Tibial nerve (tissue), 4 donors: ENCODE data around the gene GPC3. TPM values are rescaled to one million over a fixed set of nuclear protein-coding genes. Genes with fewer than 3 reads are reported as not detected.

Experiments
- DNase-seq, 2 donors: peaks; one replicate each; pipeline ENCODE4 v3.0.0-alpha.2; 2019; ENCODE audit warnings: low spot score in 2 of 2
- H3K27ac ChIP-seq, 4 donors: fragments of 200-600 bp; sonication (generic) in 3 of 4; one replicate each; pipeline ENCODE4 v1.5.1; 2017 to 2019; ENCODE audit warnings: mild to moderate bottlenecking in 1 of 4
- H3K27me3 ChIP-seq, 2 donors: fragments of 200-600 bp; sonication (generic) in 1 of 2; one replicate each; pipeline versions ENCODE4 v1.5.1 to v1.6.0; 2017 to 2019
- H3K36me3 ChIP-seq, 3 donors: fragments of 200-600 bp; sonication (generic); one replicate each; pipeline ENCODE4 v1.5.1; 2018 to 2019
- H3K4me1 ChIP-seq, 4 donors: fragments of 200-600 bp; sonication (generic) in 3 of 4; one replicate each; pipeline ENCODE4 v1.5.1; 2017 to 2019
- H3K4me3 ChIP-seq, 4 donors: fragments of 200-600 bp; sonication (generic) in 3 of 4; one replicate each; pipeline ENCODE4 v1.5.1; 2017 to 2019; ENCODE audit warnings: mild to moderate bottlenecking in 1 of 4, moderate library complexity in 1 of 4
- H3K9me3 ChIP-seq, 4 donors: fragments of 200-600 bp; sonication (generic) in 3 of 4; one replicate each; pipeline ENCODE4 v1.5.1; 2017 to 2019
- EP300 ChIP-seq, 2 donors: sonication (generic); formaldehyde crosslinking; IDR thresholded peaks; one replicate each; pipeline ENCODE4 v1.6.1; 2017; ENCODE audit warnings: antibody characterized with exemption in 2 of 2, mild to moderate bottlenecking in 1 of 2
- POLR2A ChIP-seq, 2 donors: fragments of 450-650 bp; IDR thresholded peaks; one replicate each; pipeline ENCODE4 v1.6.1; 2017; ENCODE audit warnings: antibody characterized with exemption in 2 of 2, mild to moderate bottlenecking in 2 of 2, moderate library complexity in 2 of 2
- WGBS, 2 donors: methylation state at CpG; one replicate each; pipeline ENCODE4 v1.1.5; 2018; 5-methylcytosine and 5-hydroxymethylcytosine counted together
- total RNA-seq, 4 donors: library from RNA; depleted of rRNA; stranded (reverse); fragments of >200 nt; gene quantifications; one replicate each; pipeline ENCODE4 v1.1.0, GENCODE V29; 2016
- TF ChIP-seq, protein P1 (sequence below), 5 experiments: fragments of 200-600 bp in 3 of 5; fragments of 450-650 bp in 2 of 5; sonication (generic) in 3 of 5; IDR thresholded peaks; one replicate each; pipeline ENCODE4 v1.5.1; 2016 to 2019; ENCODE audit warnings: antibody characterized with exemption in 5 of 5, mild to moderate bottlenecking in 3 of 5, moderate library complexity in 2 of 5

GPC3 gene
- total RNA-seq, 4 donors from 2014 or later = 60.5 to 116 (median 72.8) TPM

GRCh38 chrX:133523526-133523925, 461.9 kb downstream of the GPC3 start:
- 80 to 91% methylated on average over 7 of the region's 7 CpGs for WGBS, 2 donors
- no peak for DNase-seq
- no peak overlapping the region for H3K4me3 ChIP-seq
- H3K36me3 ChIP-seq = no peaks in the 10 kb centered on the region
- TF ChIP-seq EP300 (IDR thresholded peaks at IDR 0.05) = no peak
- TF ChIP-seq, protein P1, sequence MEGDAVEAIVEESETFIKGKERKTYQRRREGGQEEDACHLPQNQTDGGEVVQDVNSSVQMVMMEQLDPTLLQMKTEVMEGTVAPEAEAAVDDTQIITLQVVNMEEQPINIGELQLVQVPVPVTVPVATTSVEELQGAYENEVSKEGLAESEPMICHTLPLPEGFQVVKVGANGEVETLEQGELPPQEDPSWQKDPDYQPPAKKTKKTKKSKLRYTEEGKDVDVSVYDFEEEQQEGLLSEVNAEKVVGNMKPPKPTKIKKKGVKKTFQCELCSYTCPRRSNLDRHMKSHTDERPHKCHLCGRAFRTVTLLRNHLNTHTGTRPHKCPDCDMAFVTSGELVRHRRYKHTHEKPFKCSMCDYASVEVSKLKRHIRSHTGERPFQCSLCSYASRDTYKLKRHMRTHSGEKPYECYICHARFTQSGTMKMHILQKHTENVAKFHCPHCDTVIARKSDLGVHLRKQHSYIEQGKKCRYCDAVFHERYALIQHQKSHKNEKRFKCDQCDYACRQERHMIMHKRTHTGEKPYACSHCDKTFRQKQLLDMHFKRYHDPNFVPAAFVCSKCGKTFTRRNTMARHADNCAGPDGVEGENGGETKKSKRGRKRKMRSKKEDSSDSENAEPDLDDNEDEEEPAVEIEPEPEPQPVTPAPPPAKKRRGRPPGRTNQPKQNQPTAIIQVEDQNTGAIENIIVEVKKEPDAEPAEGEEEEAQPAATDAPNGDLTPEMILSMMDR (IDR thresholded peaks at IDR 0.05) = no peak
- TF ChIP-seq POLR2A (IDR thresholded peaks at IDR 0.05) = no peak
- H3K27me3 ChIP-seq = no peaks in the 10 kb centered on the region
- H3K27ac ChIP-seq = no peak overlapping the region
- no peaks in the 10 kb centered on the region for H3K4me1 ChIP-seq
- no peaks in the 10 kb centered on the region for H3K9me3 ChIP-seq

- Histone ChIP-seq H3K27me3 (no peaks in the 10 kb centered on the region), H3K4me1 (no peaks in the 10 kb centered on the region), H3K36me3 (no peaks in the 10 kb centered on the region), H3K9me3 (no peaks in the 10 kb centered on the region), H3K4me3 (no peak overlapping the region), H3K27ac (no peak overlapping the region)
- peak; percentile 5 to 12 for DNase-seq
- TF ChIP-seq EP300 (IDR thresholded peaks at IDR 0.05) = no peak
- TF ChIP-seq POLR2A (IDR thresholded peaks at IDR 0.05) = no peak
- TF ChIP-seq, protein P1 (IDR thresholded peaks at IDR 0.05) = no peak
- WGBS, 2 donors = 55 to 62% methylated on average over 2 to 5 of the region's 5 CpGs
Observed at GRCh38 chrX:133523081-133523487, 462.3 kb downstream of the GPC3 start.

GRCh38 chrX:133516686-133517085, 468.7 kb downstream of the GPC3 start:
- H3K27ac ChIP-seq = no peak overlapping the region
- no peak for DNase-seq
- TF ChIP-seq POLR2A (IDR thresholded peaks at IDR 0.05) (no peak), EP300 (IDR thresholded peaks at IDR 0.05) (no peak)
- TF ChIP-seq, protein P1 (IDR thresholded peaks at IDR 0.05) = no peak
- no peaks in the 10 kb centered on the region for H3K36me3 ChIP-seq
- no peak overlapping the region for H3K4me3 ChIP-seq
- H3K27me3 ChIP-seq = no peaks in the 10 kb centered on the region
- no peaks in the 10 kb centered on the region for H3K9me3 ChIP-seq
- no peaks in the 10 kb centered on the region for H3K4me1 ChIP-seq
- 57 to 73% methylated on average over 3 of the region's 3 CpGs for WGBS, 2 donors

- Histone ChIP-seq H3K4me1 (no peaks in the 10 kb centered on the region), H3K36me3 (no peaks in the 10 kb centered on the region), H3K9me3 (no peaks in the 10 kb centered on the region), H3K27ac (no peak overlapping the region), H3K4me3 (no peak overlapping the region), H3K27me3 (peaks cover 0 to 7% of the 10 kb centered on the region in 2 donors)
- no peak for TF ChIP-seq EP300 (IDR thresholded peaks at IDR 0.05)
- TF ChIP-seq POLR2A (IDR thresholded peaks at IDR 0.05) = no peak
- TF ChIP-seq, protein P1 (IDR thresholded peaks at IDR 0.05) = no peak
- WGBS, 2 donors = 93% methylated on average over 1 of the region's 1 CpG; no CpG with 5 or more reads in 1 of the 2 donors
- DNase-seq = no peak
Observed at GRCh38 chrX:133514486-133514885, 470.9 kb downstream of the GPC3 start.

- TF ChIP-seq, protein P1 (IDR thresholded peaks at IDR 0.05) = no peak
- TF ChIP-seq EP300 (IDR thresholded peaks at IDR 0.05) (no peak), POLR2A (IDR thresholded peaks at IDR 0.05) (no peak)
- Histone ChIP-seq H3K9me3 (no peaks in the 10 kb centered on the region), H3K27ac (no peak overlapping the region), H3K27me3 (peaks cover 0 to 7% of the 10 kb centered on the region in 2 donors), H3K4me1 (no peaks in the 10 kb centered on the region), H3K36me3 (no peaks in the 10 kb centered on the region), H3K4me3 (no peak overlapping the region)
- DNase-seq = no peak
- 87 to 94% methylated on average over 5 of the region's 5 CpGs for WGBS, 2 donors
Observed at GRCh38 chrX:133513123-133513522, 472.3 kb downstream of the GPC3 start.
